HG03378 (cell line): ENCODE data around the gene TAS2R10.
"Not testable (repeated sequence)": the region's sequence is repeated elsewhere in the genome, so short reads cannot be mapped to it uniquely, and the experiment has no call there.

ENCODE experiments used
- ATAC-seq: cut with Tn5 transposase; IDR thresholded peaks from one replicate; pipeline ENCODE4 v1.9.1; 2021; ENCODE audit warnings: mild to moderate bottlenecking, moderate library complexity; ENCODE audit not compliant: unreplicated experiment

Gene TAS2R10, protein sequence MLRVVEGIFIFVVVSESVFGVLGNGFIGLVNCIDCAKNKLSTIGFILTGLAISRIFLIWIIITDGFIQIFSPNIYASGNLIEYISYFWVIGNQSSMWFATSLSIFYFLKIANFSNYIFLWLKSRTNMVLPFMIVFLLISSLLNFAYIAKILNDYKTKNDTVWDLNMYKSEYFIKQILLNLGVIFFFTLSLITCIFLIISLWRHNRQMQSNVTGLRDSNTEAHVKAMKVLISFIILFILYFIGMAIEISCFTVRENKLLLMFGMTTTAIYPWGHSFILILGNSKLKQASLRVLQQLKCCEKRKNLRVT

DNA sequence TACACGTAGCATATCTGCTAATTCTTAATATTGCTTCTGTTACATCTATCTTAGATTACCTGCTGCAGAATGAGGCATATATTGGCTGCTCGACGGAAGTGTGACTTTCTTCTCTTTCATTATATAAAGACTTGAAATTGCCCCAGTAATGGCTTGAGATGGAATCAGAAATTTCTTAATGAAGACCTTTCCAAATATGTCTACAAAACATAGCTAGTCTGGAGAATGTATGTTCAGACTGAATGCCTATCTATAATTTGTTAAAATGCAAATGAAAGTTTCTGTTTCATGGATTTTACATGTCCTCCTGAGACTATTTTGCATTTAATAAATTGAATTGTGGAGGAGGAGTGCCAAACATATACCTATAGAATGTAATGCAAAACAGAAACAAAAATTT is at the start of gene TAS2R10:
Gene TAS2R10, minus strand, starts transcription at position 101 of the 400 bp plus-strand sequence. Its CDS starts 89 bp downstream, at position 12.
- no peak for ATAC-seq

DNA sequence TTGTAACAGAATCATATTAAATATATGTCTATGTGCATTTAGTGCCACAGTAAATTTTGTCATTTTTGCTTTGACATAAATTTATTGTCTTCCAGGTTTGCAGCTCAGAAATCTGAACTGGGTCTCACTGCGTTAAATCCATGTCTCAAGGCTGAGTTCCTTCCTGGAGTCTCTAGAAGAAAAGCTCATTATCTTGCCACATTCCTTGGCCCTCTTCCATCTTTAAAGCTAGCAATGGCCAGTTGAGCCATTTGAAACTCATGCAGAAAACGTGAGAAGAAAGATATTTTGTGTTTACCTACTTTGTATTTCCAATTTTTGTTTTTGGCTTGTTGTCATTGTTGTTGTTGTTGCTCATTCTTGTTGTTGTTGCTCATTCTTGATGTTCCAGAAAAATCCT is 47.2 kb upstream of the TAS2R10 start:
- ATAC-seq, result no peak

DNA sequence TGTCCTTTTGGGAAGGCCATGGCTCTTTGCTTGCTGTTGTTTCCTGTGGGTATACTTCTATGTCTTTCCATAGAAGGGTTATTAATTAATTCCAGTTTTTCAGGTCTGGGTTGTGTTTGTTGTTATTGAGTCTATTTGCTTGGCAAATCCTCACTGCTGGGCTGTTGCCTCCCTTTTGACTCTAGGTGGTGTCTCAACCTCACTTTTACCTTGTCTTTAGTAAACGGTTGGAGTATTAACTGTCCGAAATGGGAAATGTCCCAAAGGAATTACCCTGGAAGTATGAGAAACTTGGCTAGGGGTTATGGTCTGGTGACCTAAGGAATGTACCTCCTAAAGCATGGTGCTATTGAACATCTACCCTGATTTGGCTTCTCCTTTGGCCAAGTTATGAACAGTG is 41.2 kb upstream of the TAS2R10 start:
- no peak for ATAC-seq

DNA sequence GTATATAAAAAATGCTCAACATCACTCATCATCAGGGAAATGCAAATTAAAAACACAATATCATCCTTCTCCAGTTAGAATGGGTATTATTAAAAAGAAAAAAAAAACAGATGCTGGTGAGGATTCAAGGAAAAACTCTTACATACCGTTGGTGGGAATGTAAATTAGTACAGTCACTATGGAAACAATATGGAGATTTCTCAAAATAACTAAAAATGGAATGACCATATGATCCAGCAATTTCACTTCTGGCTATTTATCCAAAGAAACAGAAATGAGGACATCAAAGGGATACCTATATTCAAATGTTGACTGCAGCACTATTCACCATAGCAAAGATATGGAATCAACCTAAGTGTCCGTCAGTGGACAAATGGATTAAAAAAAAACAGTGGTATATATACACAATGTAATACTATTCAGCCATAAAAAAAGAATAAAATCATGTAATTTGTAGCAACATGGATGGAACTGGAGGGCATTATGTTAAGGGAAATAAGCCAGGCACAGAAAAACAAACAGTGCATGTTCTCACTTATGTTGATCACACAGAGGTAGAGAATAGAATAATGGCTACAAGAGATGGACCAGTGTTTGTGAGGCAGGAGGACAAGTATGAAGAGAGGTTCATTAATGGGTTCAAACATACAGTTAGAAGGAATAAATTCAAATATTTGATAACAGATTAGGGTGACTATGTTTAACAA is 37.5 kb upstream of the TAS2R10 start:
- ATAC-seq, result no peak

DNA sequence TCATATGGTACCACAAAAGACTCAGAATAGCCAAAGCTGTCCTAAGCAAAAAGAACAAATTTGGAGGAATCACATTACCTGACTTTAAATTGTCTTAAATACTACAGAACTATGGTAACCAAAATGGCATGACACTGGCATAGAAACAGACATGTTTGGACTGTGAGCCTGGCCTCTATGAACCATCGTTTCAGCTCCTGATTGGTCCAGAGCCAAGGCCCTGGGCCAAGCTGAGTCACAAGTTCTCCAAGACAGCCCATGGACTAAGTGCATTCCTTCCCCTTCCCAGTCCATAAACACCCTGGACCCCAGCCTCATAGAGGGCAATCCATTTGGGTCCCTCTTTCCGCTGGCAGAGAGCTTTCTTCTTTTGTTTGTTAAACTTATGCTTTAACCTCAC is 35.2 kb upstream of the TAS2R10 start:
- ATAC-seq, result no peak

DNA sequence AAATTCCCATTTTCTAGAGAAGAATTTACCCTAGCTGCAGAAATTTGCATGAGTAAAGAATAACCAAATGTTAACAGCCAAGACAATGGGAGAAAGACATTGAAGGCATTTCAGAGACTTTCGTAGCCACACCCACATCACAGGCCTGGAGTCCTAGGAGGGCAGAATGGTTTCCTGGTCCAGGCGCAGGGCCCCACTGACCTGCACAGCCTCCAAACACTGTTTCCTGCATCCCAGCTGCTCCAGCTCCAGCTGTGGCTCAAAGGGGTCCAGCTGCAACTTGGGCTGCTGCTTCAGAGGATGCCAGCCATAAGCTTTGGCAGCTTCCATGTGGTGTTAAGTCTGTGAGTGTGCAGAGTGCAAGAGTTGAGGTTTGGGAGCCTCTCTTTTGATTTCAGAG is 29.6 kb upstream of the TAS2R10 start:
- no peak for ATAC-seq

DNA sequence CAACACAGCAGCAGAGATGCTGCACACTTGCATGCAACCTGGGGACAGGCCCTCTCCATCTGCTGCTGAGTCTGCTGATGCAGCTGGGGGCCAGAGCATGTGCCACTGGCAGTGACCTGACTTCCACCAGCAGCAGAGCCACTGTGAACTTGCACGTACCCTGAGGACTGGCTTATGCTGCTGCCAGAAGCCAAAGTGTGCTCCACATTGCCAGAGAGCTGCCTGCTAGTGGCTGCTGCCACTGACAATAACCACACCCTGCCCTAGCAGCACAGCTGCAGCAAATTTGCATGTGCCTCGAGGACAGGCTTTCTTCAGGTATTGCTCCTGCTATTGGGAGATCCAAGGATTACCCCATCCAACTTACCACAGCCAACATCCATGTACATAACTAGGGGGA is 27.6 kb upstream of the TAS2R10 start:
- ATAC-seq, result no peak

DNA sequence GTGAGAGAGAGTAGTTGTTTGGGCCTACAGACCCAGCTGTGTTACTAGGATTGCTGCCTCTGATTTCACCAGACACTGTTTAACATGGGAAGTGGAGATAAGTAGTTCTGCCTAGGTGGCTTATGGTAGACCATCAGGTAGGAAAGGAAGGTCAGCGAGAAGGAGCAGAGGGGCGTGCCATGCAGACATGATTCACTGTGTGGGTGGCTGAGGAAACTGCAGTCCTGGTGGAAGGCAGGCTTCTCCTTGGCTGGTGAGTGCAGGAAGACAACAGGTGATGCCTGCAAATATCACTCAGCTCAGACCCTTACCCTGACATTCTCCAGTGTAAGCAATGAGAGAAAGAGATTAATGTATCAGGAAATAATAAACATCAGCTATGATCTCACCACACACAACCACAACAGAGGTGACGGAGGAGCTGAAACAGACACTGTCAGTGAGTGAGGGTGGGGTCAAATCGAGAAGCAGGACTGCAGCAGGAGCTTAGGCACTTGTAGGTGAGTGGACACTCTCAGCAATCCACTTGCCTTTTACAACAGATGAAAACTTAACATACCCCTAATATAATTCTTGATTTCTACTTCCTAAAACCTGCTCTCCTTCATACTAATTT is 25.2 kb upstream of the TAS2R10 start:
- ATAC-seq, result no peak

DNA sequence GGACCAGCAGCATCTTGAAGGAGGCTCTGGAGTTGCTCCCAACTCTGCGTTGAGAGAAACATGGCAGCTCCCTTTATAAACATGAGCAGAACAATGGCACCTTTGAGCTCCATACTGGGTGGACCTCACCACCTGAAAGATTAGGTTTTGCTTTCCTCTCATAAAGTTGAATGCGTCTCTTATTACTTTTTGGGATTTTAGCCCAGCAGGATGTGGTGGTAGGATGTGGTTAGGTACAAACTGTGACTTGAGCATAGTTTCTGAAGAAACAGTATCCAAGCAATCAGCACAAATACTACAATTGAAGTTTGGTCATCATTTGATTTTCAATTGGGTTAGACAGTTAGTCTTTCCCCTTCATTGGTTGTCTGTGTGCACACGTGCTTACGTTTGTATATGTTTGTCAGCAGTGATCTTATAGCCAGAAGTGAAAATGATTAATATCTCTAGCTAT is 23.3 kb upstream of the TAS2R10 start, which contains the start of gene PRR4:
Gene PRR4, minus strand, starts transcription at position 51 of the 454 bp plus-strand sequence. Its CDS starts 38 bp downstream, at position 13.
- ATAC-seq, result no peak

DNA sequence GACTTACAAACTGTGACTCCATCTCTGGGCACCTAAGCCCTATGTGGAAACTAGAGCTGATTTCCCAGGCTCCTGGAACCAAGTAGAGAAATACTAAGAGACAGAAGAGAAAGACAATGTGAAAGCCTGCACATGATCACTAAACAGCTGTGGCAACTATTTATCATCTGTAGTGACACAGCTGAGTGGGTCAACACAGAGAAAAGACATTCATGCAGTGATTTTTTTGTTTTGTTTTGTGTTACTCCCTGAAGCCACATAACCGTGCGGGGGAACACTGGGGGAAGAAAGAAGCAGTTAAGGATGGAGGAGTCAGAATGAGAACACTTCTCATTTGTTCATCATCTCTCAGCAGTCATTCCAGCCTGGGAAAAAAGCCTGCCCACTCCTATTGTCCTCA is 21.6 kb upstream of the TAS2R10 start:
- no peak for ATAC-seq

DNA sequence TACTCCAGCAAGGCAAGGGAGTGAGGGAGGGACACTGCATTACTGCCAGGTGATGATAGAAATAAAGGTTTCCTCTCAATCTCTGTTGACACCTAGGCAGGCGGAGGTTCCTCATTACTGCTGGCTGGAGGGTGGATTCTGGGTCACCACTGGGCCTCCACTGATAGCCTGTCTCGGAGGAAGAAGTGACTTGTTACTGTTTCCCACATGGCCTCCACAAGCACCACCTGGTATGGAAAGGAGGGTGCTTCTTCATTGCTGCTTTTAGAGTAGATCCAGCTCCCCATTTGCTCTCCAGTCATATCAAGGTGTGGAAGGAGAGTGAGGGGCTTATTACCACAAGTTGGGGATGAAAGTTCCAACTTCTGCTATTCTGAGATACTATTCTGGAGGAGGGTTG is 16.7 kb upstream of the TAS2R10 start:
- no peak for ATAC-seq

DNA sequence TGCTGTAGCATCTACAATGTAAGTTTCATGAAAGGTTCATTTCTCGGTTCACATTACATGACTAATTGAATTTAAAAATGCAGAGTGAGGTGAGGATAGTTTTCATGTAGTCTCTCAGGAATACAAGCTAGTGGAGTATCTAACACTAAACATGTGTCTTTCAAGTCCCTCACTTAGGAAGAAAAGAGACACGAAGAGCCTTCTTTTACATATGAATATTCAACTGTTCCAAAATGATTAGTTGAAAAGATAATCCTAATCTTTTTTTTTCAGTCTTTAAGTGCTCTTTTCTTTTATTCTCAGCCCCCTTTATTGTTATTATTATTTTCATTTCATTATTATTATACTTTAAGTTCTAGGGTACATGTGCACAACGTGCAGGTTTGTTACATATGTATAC is 12.3 kb upstream of the TAS2R10 start:
- no peak for ATAC-seq

DNA sequence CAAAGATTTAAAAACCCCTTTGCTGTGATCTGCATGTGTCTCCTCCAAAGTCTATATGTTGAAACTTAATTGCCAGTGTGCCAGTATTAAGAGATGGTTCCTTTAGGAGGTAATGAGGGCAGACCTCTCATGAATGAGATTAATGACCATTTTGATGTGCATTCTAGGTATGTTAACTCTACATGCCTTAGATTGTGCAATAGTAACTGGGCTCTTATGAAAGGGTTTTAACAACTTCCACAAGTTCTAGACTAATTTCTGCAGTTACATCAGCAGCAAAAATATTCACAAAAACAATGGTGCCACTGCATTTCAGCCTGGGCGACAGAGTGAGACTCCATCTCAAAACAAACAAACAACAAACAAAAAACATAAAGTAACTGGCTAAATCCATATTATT is 3.8 kb upstream of the TAS2R10 start:
- ATAC-seq, result no peak

DNA sequence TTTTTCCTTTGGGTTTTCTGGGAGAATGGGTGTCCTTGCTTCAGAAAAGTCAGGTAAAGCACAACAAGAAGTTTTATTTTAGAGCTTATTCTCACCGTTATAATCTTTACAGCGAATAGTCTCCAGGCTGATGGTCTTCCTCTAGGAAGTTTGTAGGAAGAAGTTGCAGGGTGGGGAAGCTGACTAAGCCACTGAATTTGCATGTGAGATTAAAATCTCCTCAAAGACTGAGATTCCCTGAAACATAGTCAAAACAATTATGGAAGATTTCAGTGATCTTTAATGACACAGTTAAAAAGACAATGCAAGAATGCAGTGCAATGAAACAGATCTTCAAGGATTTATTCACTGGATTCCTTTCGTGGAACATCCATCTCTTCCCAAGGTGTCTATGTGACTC is 1.2 kb downstream of the TAS2R10 start:
- no peak for ATAC-seq

DNA sequence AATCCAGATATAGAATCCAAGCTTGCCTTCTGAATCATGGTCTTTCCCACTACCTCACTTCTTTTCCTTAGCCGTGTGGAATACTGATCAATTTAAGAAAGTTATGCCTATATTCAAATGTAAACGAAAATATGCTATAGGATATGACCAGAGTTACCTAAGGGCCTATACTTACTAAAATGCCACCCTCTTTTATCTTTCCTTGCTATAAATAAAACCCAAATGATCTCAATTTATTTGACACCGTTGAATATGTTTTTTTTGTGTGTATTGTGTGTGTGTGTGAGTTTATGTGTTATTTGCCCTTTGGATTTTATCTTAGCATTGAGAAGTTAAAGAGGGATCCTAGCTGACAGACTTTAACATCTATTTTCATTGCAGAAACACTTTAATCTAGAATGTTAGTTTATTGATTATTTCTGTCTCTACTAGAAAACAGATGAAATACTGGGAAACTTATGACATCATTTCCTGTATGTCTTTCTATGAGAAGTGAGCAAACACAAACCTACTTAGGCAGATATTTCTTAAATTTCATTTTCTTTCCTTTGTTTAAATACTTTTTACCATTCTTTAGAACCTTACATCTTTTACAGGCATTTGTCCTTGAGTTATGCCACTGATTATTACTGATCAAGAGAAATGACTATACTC is 14.1 kb downstream of the TAS2R10 start:
- ATAC-seq, result no peak

DNA sequence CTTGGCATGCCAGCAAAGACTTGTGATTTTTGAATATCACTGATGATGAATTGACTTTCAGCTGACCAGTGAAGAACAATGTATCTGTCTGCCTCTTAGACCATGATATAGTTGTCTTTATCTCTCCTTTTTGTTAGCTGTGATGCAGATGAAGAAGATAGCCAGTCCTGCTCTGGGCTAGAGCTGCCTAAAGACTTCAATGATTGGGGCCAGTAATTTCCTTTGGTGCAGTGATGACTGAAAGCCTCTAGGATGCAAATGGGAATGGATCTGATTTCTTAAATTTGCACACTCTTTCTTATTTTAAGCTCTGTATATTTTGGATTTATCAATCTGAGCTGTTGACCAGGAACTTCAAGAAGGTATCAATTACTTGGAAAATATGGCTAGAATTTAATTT is 16.1 kb downstream of the TAS2R10 start, which contains the start of gene TAS2R9:
Gene TAS2R9, minus strand, starts transcription at position 101 of the 400 bp plus-strand sequence. Its CDS starts 93 bp downstream, at position 8.
- no peak for ATAC-seq

DNA sequence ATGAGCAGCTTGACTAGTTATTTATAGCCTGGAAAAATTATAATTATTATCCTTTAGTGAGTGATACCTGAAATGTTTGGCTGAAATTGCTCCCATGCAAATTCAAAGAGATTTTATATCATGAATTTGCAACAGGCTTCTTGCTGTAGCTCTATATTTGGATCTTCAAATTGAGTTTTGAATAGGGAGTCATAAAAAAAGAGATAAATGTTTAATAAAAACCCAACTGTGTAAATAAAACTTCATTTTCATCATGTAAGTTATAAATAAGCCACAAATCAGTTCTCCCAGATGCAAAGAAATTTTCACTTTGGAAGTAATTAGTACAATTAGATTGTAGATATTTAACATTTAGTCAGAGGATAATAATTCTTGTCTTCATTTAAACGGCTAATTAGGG is 19.0 kb downstream of the TAS2R10 start, which contains the start of gene TAS2R8:
Gene TAS2R8, minus strand, starts transcription at position 101 of the 400 bp plus-strand sequence. CDS start 306 bp downstream, outside the sequence.
- ATAC-seq, result no peak

DNA sequence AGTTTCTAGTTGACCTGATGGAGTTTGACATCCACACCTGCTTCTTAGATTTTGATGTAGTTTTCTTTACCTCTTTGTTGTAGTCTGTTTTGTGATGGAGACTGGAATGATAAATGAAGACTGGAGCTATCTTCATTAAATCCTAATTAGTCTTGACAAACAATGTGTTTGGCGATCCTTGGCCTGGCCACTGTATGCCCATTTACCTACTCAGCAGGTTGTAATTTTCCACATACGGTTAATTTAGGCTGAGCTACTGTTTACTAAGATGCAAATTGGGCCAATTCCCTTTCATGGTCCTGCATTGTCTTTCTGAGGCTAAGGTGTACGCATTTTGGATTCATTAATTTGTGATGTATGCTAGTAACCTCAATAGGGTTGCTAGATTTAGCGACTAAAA is 23.6 kb downstream of the TAS2R10 start, which contains the start of gene TAS2R7:
Gene TAS2R7, minus strand, starts transcription at position 41 of the 400 bp plus-strand sequence. CDS start 57 bp downstream, outside the sequence.
- ATAC-seq, result no peak

DNA sequence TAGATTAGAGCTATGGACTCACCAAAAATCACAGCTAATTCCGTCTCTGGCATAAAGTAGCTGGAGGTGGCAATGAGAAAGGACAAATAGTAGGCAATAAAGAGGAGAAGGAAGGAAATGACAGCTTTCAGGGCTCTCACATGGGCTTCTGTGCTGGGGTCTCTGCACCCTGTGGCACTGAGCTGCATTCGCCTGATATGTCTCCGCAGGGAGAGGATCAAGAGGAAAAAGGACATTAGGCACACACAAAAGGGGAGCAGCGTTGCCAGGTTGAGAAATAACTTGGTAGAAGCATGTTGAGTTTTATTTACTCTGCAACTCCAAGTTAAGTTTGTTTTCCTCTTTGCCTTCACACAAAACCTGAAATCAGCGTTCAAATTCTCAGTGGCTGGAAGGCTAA is 24.4 kb downstream of the TAS2R10 start:
- no peak for ATAC-seq

DNA sequence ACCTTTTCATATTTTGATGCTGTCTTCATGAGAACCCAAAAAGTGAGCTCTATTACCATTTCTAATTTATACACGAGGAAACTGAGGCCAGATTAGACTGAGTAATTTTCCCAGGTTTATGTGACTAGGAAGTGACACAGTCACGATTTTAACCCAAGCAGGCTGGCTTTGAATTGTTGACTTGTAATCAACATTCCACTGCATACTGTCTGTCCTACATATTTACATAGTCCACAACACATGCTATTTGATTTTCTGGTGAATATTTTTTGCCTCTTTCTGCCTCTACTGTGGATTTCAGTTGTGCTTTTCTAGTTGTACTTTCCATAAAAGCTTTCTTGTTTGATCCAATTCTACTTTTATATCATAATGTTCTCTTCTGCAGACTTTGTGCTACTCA is 31.9 kb downstream of the TAS2R10 start:
- no peak for ATAC-seq

DNA sequence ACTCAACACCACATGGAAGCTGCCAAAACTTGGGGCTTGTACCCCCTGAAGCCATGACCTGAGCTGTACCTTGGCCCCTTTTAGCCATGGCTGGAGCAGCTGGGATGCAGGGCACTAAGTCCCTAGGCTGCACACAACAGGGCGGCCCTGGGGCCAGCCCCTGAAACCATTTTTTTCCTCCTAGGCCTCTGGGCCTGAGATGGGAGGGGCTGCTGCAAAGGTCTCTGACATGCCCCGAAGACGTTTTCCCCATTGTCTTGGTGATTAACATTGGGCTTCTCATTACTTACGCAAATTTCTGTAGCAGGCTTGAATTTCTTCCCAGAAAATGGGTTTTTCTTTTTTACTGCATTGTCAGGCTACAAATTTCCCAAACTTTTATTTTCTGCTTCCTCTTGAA is 34.4 kb downstream of the TAS2R10 start:
- ATAC-seq, result not testable (repeated sequence)
